CD8-positive, alpha-beta memory T cell (primary cell): ENCODE results near the gene PTGS1. TPM values are rescaled to one million over a fixed set of nuclear protein-coding genes. Genes with fewer than 3 reads are reported as not detected.
A peak's percentile ranks its signal among the peaks of the same experiment; 100 is the strongest.
"Not testable (repeated sequence)": the region's sequence is repeated elsewhere in the genome, so short reads cannot be mapped to it uniquely, and the experiment has no call there.

Experiments
- CTCF ChIA-PET: fragments of 350-600 bp; sonication (Branson Sonifier 250); formaldehyde crosslinking; loops from one replicate; lab custom pipeline; 2021; ENCODE audit warnings: antibody characterized with exemption; lab: Charles Lee
- POLR2A ChIA-PET: fragments of 350-600 bp; sonication (Branson Sonifier 250); formaldehyde crosslinking; loops from one replicate; lab custom pipeline; 2021; ENCODE audit warnings: antibody characterized with exemption; lab: Charles Lee
- DNase-seq, 5 donors: peaks; one replicate each; pipeline versions ENCODE4 v3.0.0 to v3.0.0-alpha.2; 2020 to 2022; ENCODE audit warnings: mixed read lengths in 1 of 5
- H3K27ac ChIP-seq: one replicate; pipeline ENCODE4 v1.7.0; 2013; ENCODE audit warnings: low read depth, mild to moderate bottlenecking, low read length, moderate library complexity
- H3K27me3 ChIP-seq: 2 replicates; pipeline ENCODE4 v1.7.0; 2013; ENCODE audit warnings: low read length, mild to moderate bottlenecking; ENCODE audit not compliant: insufficient read depth, poor library complexity, severe bottlenecking
- H3K36me3 ChIP-seq: 2 replicates; pipeline ENCODE4 v1.7.0; 2013; ENCODE audit warnings: mild to moderate bottlenecking, low read length, moderate library complexity; ENCODE audit not compliant: insufficient read depth
- H3K4me1 ChIP-seq: 2 replicates; pipeline ENCODE4 v1.7.0; 2013; ENCODE audit warnings: mild to moderate bottlenecking, low read length, moderate library complexity; ENCODE audit not compliant: insufficient read depth
- H3K4me3 ChIP-seq: 2 replicates; pipeline ENCODE4 v1.7.0; 2013; ENCODE audit warnings: mild to moderate bottlenecking, low read length
- H3K9me3 ChIP-seq: 2 replicates; pipeline ENCODE4 v1.7.0; 2013; ENCODE audit warnings: mild to moderate bottlenecking, low read length
- H3K27ac Mint-ChIP-seq, 8 donors: one replicate each; pipeline ENCODE4 v1.8.0; 2020 to 2021; ENCODE audit warnings: mixed read lengths in 8 of 8, mild to moderate bottlenecking in 6 of 8, inconsistent platforms in 3 of 8, moderate library complexity in 3 of 8
- H3K27me3 Mint-ChIP-seq, 2 donors: one replicate each; pipeline ENCODE4 v1.8.0; 2020 to 2021; ENCODE audit warnings: mixed read lengths in 2 of 2, mild to moderate bottlenecking in 1 of 2, moderate library complexity in 1 of 2
- H3K36me3 Mint-ChIP-seq, 3 donors: one replicate each; pipeline ENCODE4 v1.8.0; 2020 to 2021; ENCODE audit warnings: mixed read lengths in 3 of 3, inconsistent platforms in 1 of 3, mild to moderate bottlenecking in 1 of 3
- H3K4me1 Mint-ChIP-seq, 3 donors: one replicate each; pipeline ENCODE4 v1.8.0; 2020 to 2021; ENCODE audit warnings: mixed read lengths in 3 of 3, inconsistent platforms in 1 of 3, mild to moderate bottlenecking in 1 of 3
- H3K4me3 Mint-ChIP-seq, 7 donors: one replicate each; pipeline ENCODE4 v1.8.0; 2020 to 2021; ENCODE audit warnings: mixed read lengths in 7 of 7, mild to moderate bottlenecking in 6 of 7, moderate library complexity in 4 of 7, inconsistent platforms in 2 of 7
- H3K9me3 Mint-ChIP-seq, 5 donors: one replicate each; pipeline ENCODE4 v1.8.0; 2020 to 2022; ENCODE audit warnings: mixed read lengths in 5 of 5, mild to moderate bottlenecking in 3 of 5, moderate library complexity in 2 of 5, inconsistent platforms in 1 of 5
- polyA plus RNA-seq: library from polyadenylated mRNA; unstranded; fragments of 300-500 nt; fragmentation: Illumina TruSeq; gene quantifications from one replicate; pipeline ENCODE4 v1.2.3, GENCODE V29; 2021
- total RNA-seq, 2 experiments: library from RNA; stranded (reverse); gene quantifications; one replicate each; pipeline ENCODE4 v1.2.3, GENCODE V29; 2021

PTGS1 gene
- total and polyA plus RNA-seq, 3 experiments from 2014 or later, result 0.27 to 0.44 TPM; not detected in 1

DNA sequence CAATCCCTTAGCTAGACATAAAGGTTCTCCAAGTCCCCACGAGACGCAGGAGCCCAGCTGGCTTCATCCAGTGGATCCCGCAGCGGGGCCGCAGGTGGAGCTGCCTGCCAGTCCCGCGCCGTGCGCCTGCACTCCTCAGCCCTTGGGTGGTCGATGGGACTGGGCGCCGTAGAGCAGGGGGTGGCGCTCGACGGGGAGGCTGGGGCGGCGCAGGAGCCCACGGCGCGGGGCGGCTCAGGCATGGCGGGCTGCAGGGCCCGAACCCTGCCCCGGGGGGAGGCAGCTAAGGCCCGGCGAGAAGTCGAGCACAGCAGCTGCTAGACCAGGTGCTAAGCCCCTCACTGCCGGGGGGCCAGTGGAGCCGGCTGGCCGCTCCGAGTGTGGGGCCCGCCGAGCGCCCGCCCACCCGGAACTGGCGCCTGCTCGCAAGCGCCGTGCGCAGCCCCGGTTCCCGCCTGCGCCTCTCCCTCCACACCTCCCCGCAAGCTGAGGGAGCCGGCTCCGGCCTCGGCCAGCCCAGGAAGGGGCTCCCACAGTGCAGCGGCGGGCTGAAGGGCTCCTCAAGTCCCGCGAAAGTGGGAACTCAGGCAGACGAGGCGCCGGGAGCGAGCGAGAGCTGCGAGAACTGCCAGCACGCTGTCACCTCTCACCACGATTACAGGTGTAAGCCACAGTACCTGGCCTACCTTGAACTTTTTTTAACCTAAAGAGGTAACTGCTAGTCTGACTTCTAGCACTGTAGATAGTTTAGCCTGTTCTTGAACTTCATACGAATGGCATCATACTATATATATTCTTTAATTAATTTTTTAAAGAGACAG, 35.5 kb downstream of the PTGS1 start:
- Mint-ChIP-seq H3K27me3 (peaks cover 6 to 25% of the 10 kb centered on the region in 2 donors), H3K36me3 (no peaks in the 10 kb centered on the region), H3K4me1 (no peaks in the 10 kb centered on the region), H3K9me3 (peaks cover 0 to 2% (median 0%) of the 10 kb centered on the region in 5 donors), H3K27ac (peak overlapping the region in 1 of 8 donors; percentile 65), H3K4me3 (peak overlapping the region in 4 of 7 donors; percentile 41 to 79 (median 68))
- Histone ChIP-seq H3K27ac (no peak overlapping the region), H3K4me1 (no peaks in the 10 kb centered on the region), H3K9me3 (no peaks in the 10 kb centered on the region), H3K36me3 (no peaks in the 10 kb centered on the region), H3K27me3 (no peaks in the 10 kb centered on the region), H3K4me3 (no peak overlapping the region)
- ChIA-PET CTCF (no interaction called here), POLR2A (no interaction called here)
- DNase-seq, result peak in 1 of 5 donors; percentile 6

DNA sequence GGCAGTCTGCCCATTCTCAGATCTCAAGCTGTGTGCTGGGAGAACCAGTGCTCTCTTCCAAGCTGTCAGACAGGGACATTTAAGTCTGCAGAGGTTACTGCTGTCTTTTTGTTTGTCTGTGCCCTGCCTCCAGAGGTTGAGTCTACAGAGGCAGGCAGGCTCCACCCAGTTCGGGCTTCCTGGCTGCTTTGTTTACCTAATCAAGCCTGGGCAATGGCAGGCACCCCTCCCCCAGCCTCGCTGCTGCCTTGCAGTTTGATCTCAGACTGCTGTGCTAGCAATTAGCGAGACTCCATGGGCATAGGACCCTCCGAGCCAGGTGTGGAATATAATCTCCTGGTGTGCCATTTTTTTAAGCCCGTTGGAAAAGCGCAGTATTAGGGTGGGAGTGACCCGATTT, 43.3 kb downstream of the PTGS1 start:
- Mint-ChIP-seq H3K27me3 (peaks cover 6 to 19% of the 10 kb centered on the region in 2 donors), H3K27ac (peak overlapping the region in 1 of 8 donors; percentile 15)
- H3K36me3 Mint-ChIP-seq, H3K4me3 Mint-ChIP-seq, H3K27me3 ChIP-seq, H3K27ac ChIP-seq, H3K9me3 Mint-ChIP-seq, H3K9me3 ChIP-seq, H3K4me3 ChIP-seq, POLR2A ChIA-PET, H3K4me1 ChIP-seq, CTCF ChIA-PET, H3K36me3 ChIP-seq, DNase-seq, H3K4me1 Mint-ChIP-seq: not testable (repeated sequence)

- no peak overlapping the region for H3K4me3 ChIP-seq
- POLR2A ChIA-PET, result no interaction called here
- H3K4me3 Mint-ChIP-seq, result no peak overlapping the region
- H3K27me3 Mint-ChIP-seq, result peaks cover 9 to 37% of the 10 kb centered on the region in 2 donors
- peaks cover 3 to 12% (median 6%) of the 10 kb centered on the region in 3 donors for H3K36me3 Mint-ChIP-seq
- H3K9me3 ChIP-seq, result no peaks in the 10 kb centered on the region
- H3K27ac ChIP-seq, result no peak overlapping the region
- H3K9me3 Mint-ChIP-seq, result peaks cover 13 to 28% (median 18%) of the 10 kb centered on the region in 5 donors
- no peaks in the 10 kb centered on the region for H3K4me1 ChIP-seq
- H3K27me3 ChIP-seq, result no peaks in the 10 kb centered on the region
- H3K4me1 Mint-ChIP-seq, result no peaks in the 10 kb centered on the region
- no peak overlapping the region for H3K27ac Mint-ChIP-seq
- no peaks in the 10 kb centered on the region for H3K36me3 ChIP-seq
- CTCF ChIA-PET, result no interaction called here
- DNase-seq, result no peak
Observed at GRCh38 chr9:122418016-122418415, 47.2 kb downstream of the PTGS1 start.

DNA sequence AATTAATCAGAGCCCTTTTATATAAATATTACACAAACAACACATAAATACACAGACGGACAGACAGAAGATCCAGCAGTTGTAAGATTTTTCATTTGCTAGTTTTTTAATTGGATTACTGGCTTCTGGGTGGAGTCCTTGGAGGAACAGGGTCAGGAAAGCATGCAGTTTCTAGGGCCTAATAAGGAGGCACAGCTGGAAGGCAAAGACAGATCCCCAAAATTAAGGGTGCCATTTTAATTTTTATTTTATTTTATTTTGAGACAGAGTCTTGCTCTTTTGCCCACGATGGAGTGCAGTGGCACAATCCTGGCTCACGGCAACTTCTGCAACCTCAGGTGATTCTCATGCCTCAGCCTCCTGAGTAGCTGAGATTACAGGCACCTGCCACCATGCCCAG, 49.5 kb downstream of the PTGS1 start:
- Mint-ChIP-seq H3K36me3 (peaks cover 3 to 12% (median 6%) of the 10 kb centered on the region in 3 donors), H3K27ac (no peak overlapping the region), H3K4me1 (no peaks in the 10 kb centered on the region), H3K27me3 (peaks cover 5 to 50% of the 10 kb centered on the region in 2 donors), H3K9me3 (peaks cover 13 to 28% (median 18%) of the 10 kb centered on the region in 5 donors), H3K4me3 (no peak overlapping the region)
- ChIA-PET CTCF (no interaction called here), POLR2A (no interaction called here)
- H3K36me3 ChIP-seq, result no peaks in the 10 kb centered on the region
- H3K9me3 ChIP-seq, result no peaks in the 10 kb centered on the region
- no peak for DNase-seq
- H3K4me3 ChIP-seq, result no peak overlapping the region
- H3K4me1 ChIP-seq, result no peaks in the 10 kb centered on the region
- no peak overlapping the region for H3K27ac ChIP-seq
- H3K27me3 ChIP-seq, result no peaks in the 10 kb centered on the region

GRCh38 chr9:122425087-122425486, 54.3 kb downstream of the PTGS1 start:
- no peak overlapping the region for H3K27ac Mint-ChIP-seq
- Histone ChIP-seq H3K4me3 (no peak overlapping the region), H3K27me3 (no peaks in the 10 kb centered on the region), H3K27ac (no peak overlapping the region), H3K36me3 (no peaks in the 10 kb centered on the region), H3K4me1 (no peaks in the 10 kb centered on the region), H3K9me3 (no peaks in the 10 kb centered on the region)
- H3K4me3 Mint-ChIP-seq, result no peak overlapping the region
- peaks cover 2 to 3% (median 3%) of the 10 kb centered on the region in 3 donors for H3K36me3 Mint-ChIP-seq
- no peak for DNase-seq
- ChIA-PET CTCF (no interaction called here), POLR2A (no interaction called here)
- H3K9me3 Mint-ChIP-seq, result peaks cover 2 to 16% (median 15%) of the 10 kb centered on the region in 5 donors
- no peaks in the 10 kb centered on the region for H3K4me1 Mint-ChIP-seq
- peaks cover 6 to 33% of the 10 kb centered on the region in 2 donors for H3K27me3 Mint-ChIP-seq

- Mint-ChIP-seq H3K27me3 (peaks cover 6 to 36% of the 10 kb centered on the region in 2 donors), H3K9me3 (peaks cover 0 to 8% (median 1%) of the 10 kb centered on the region in 5 donors), H3K4me1 (no peaks in the 10 kb centered on the region), H3K36me3 (no peaks in the 10 kb centered on the region), H3K4me3 (no peak overlapping the region), H3K27ac (no peak overlapping the region)
- Histone ChIP-seq H3K9me3 (no peaks in the 10 kb centered on the region), H3K4me3 (no peak overlapping the region), H3K36me3 (no peaks in the 10 kb centered on the region), H3K27ac (no peak overlapping the region), H3K4me1 (no peaks in the 10 kb centered on the region), H3K27me3 (no peaks in the 10 kb centered on the region)
- CTCF ChIA-PET, result no interaction called here
- no peak for DNase-seq
- POLR2A ChIA-PET, result no interaction called here
Observed at GRCh38 chr9:122426723-122427122, 55.9 kb downstream of the PTGS1 start.

- H3K36me3 Mint-ChIP-seq, result no peaks in the 10 kb centered on the region
- Histone ChIP-seq H3K4me1 (no peaks in the 10 kb centered on the region), H3K36me3 (no peaks in the 10 kb centered on the region), H3K4me3 (no peak overlapping the region), H3K27ac (no peak overlapping the region), H3K27me3 (no peaks in the 10 kb centered on the region), H3K9me3 (no peaks in the 10 kb centered on the region)
- H3K27ac Mint-ChIP-seq, result no peak overlapping the region
- H3K4me3 Mint-ChIP-seq, result no peak overlapping the region
- ChIA-PET CTCF (no interaction called here), POLR2A (no interaction called here)
- H3K27me3 Mint-ChIP-seq, result peaks cover 11 to 31% of the 10 kb centered on the region in 2 donors
- H3K9me3 Mint-ChIP-seq, result no peaks in the 10 kb centered on the region
- H3K4me1 Mint-ChIP-seq, result no peaks in the 10 kb centered on the region
- DNase-seq, result no peak
Observed at GRCh38 chr9:122442568-122442967, 71.7 kb downstream of the PTGS1 start.

GRCh38 chr9:122444041-122444733, 73.4 kb downstream of the PTGS1 start:
- Histone ChIP-seq H3K27ac (no peak overlapping the region), H3K36me3 (no peaks in the 10 kb centered on the region), H3K4me3 (no peak overlapping the region), H3K4me1 (no peaks in the 10 kb centered on the region), H3K27me3 (no peaks in the 10 kb centered on the region), H3K9me3 (no peaks in the 10 kb centered on the region)
- Mint-ChIP-seq H3K27ac (no peak overlapping the region), H3K36me3 (no peaks in the 10 kb centered on the region), H3K4me1 (no peaks in the 10 kb centered on the region), H3K27me3 (peaks cover 14 to 42% of the 10 kb centered on the region in 2 donors), H3K4me3 (no peak overlapping the region), H3K9me3 (no peaks in the 10 kb centered on the region)
- ChIA-PET POLR2A (no interaction called here), CTCF (no interaction called here)
- no peak for DNase-seq
